NAMALWA (cell line): ENCODE measurements around the gene CHMP5.

Experiments used
- DNase-seq: peaks from one replicate; pipeline ENCODE4 v3.0.0-alpha.2; 2015; ENCODE audit warnings: low spot score

Gene CHMP5

DNA sequence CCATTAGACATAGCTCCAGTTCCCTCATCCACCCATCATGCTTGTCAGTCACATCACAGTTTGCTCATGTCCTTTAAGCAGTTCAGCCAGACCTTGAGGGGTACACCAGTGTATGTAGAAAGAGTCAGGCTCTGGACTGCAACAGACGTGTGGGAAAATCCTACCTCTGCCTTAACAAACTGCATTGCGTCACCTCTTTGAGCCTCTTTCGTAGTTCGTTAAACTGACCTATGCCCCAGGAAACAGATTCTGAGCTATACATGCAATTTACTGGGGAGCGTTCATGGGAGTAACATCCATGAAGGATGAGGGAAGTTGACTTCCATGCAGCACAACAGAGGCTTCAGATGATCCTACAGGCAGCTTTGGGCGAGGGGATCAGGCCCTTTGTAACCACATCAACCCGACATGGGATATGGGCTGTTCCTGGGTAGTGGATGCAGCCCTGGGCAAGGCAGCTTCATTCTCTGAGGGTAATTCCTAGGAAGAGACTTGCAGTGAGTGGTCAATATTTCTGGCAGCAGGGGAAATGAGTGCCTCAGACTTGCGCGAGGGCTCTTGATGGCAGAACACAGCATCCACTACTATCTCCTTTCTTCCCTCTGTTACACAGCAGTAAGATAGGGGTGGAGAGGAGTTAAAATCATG lies 20.6 kb upstream of the CHMP5 start:
- DNase-seq: no peak

DNA sequence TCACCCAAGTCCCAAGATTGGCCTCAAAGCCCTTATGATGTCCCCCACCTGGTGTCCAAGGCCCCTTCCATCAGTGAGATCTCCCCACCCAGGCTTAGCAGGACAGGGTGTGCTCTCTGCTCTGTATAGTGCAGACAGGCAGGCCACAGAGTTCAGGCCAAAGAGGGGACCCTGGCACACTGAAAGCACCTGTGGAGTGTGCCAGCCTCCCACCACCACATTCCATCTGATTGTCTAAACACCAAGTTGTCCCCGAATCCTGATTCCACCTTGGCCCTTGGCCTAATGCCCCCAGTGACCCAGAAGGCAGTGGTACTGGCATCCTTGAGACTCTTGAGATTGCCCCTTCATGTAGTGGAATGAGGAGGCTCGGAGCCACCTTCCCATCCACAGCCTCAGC lies 19.5 kb upstream of the CHMP5 start:
- DNase-seq: no peak

- DNase-seq: no peak
These were observed 18.5 kb upstream of the CHMP5 start for GRCh38 chr9:33246269-33246860.

- peak; percentile 2 for DNase-seq
These were observed 16.2 kb upstream of the CHMP5 start for GRCh38 chr9:33248606-33249005.

DNA sequence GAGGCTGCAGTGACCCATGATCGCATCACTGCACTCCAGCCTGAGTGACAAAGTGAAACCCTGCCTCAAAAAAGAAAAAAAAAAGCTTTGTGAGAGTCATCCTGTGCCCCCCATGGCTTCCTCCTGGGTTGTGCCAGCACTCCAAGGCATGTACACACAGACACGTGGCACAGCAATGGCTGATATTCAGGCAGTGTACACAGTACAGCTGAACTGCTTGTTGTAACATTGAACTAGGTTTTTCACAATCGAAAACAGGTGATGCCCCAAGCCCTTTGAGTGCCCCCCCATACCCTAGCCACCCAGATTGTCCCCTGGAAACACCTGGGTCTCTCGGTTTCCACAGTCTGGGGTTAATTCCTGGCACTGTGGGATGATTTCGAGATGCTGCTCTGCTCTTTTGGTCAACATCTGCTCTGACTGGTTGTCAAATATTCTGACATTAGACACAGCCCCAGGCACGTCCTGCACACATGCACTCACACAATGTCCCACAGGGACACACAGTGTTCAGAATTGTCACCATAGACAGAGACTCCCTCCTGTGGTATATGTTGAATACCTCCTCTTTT lies 15.7 kb upstream of the CHMP5 start:
- peak; percentile 54 for DNase-seq

DNA sequence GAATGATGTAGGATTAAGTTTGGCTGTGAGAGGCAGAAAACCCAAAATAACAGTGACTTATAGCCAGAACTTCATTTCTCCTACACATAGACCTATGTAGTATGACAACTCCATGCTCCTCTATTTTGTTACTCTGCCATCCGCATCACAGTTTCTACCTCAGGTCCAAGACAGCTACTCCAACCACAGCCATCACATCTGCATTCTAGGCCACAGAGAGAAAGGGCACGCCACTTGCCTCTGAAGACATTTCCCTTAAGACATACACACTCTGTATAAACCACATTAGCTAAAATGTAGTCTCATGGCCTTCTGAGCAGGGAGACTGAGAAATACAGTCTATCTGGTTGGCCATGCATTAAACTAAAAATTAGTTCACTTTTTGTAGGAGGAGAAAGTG lies 14.9 kb upstream of the CHMP5 start:
- DNase-seq: peak; percentile 10

GRCh38 chr9:33250458-33250995 lies 14.3 kb upstream of the CHMP5 start:
- peak; percentile 7 for DNase-seq

- DNase-seq: peak; percentile 3
These were observed 10.6 kb upstream of the CHMP5 start for GRCh38 chr9:33254211-33254610.

GRCh38 chr9:33255014-33255413 lies 9.8 kb upstream of the CHMP5 start:
- DNase-seq: no peak

GRCh38 chr9:33255471-33255870 lies 9.4 kb upstream of the CHMP5 start:
- no peak for DNase-seq

- no peak for DNase-seq
These were observed 8.6 kb upstream of the CHMP5 start for GRCh38 chr9:33256236-33256635.

DNA sequence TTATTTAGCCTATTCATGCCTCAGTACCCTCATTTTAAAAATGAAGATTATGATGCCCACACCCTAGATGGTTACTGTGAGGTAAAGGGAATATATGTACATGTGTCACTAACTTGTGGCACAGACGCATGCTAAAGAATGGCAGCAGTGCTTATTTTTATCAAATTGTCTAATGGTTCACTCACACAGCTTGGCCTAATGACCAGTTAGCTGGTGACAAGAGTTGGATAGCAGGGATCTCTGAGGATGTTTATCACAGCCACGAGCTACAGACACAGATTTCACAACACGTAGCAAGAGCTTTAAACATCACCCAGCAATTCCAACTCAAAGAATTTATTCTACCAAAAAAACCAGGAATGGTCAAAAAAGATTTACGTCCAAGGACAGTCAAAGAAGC lies 7.6 kb upstream of the CHMP5 start:
- DNase-seq: no peak

DNA sequence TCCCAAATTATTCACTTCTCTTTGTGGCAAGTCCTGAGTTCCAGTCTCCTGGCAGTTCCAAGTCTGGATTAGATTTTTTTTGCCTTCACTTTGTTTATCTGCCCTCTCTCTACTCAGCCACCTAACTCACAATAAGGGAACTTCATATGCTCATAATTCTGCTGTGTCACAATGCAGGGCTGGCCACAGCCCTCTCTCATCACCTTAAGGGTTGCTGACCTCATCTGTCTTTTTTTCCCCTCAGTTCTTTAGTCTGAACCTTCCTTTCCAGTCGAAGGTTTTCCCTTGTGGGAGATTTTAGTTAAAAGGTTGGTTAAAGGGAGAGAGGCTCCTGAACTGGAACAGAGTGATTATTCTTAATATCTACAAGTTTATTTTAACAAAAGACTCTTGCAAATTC lies 4.5 kb upstream of the CHMP5 start:
- no peak for DNase-seq

GRCh38 chr9:33263131-33264002 lies 1.5 kb upstream of the CHMP5 start:
- DNase-seq: peak; percentile 28

- DNase-seq: peak; percentile 72
These were observed 811 bp upstream of the CHMP5 start for GRCh38 chr9:33264003-33264472.

DNA sequence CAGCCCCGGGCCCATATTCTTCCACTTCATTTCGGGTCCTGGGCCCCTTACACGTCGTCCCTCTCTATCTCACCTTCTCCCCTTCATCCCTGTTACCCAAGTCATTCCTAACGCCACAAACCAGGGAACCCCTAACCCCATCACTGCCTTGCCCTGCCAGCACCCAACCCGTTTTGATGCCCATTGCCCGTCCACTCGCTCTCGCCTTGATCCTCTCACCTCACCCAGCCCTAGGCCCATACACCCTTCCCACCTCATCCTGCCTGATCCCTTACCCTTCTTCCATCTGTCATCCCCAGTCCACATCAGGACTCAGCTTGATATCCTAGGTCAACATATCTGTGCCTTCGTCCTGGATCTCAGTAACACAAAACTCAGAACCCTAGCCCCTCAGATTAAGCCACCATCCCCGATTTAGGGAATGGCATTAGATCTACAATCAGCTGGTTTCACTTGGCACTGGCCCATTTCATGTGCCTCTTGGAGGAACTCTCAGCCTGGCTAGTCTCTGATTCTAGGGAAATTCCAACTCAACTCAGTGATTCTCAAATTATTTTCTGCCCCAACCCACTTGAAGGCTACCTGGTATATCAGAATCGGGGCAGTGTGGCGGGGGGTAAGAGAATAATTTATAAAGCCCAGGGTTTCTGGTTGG lies 489 bp downstream of the CHMP5 start:
- DNase-seq: no peak

GRCh38 chr9:33267151-33267767 lies 2.4 kb downstream of the CHMP5 start:
- no peak for DNase-seq

- no peak for DNase-seq
These were observed 5.3 kb downstream of the CHMP5 start for GRCh38 chr9:33270146-33270545.

GRCh38 chr9:33272061-33272460 lies 7.2 kb downstream of the CHMP5 start:
- no peak for DNase-seq

DNA sequence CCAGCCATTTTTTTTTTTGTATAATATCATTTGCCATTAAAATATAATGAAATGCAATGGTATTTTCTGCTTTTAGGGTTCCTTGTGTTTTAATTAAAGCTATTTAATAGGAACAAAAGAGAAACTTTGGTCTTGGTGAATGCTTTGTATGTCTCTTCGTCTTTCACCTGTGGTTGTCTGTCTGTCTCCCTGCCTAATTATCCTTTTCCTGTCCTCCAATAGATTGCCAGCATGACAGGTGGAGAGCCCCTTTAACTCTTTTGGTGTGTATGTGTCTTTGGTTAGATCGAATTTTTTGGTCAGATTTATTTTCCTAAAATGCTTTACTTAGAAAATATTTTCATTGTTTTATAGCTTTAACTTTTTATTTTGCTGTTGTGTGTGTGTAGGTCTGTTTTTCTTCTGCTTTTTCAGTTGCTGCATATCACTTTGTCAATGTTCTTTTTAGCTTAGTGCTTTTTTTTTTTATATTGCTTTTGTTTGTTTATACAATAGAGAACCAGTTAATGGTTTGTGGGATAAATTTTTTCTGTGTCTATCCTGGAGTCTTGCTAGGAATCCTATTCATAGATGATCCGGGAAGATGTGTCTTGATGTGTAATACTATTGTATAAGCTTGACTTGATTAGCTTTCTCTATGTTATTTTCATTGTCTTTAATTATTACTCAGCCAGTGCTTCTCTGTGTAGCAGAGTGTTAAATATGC lies 8.6 kb downstream of the CHMP5 start:
- no peak for DNase-seq

DNA sequence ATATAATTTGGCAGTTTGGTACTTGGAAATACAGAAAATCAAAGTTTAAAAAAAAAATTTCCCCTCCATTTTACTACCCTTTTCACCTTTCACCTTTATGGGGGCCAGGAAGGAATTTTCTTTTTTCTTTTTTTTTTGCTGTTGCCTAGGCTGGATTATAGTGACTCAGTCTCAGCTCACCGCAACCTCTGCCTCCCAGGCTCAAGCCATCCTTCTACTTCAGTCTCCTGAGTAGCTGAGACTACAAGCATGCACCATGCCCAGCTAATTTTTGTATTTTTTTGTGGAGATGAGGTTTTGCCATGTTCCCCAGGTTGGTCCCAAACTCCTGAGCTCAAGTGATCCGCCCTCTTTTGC lies 9.1 kb downstream of the CHMP5 start:
- no peak for DNase-seq
